Gastrocnemius medialis (tissue), 4 donors: Measurements from ENCODE around the gene SCN2B. TPM values are rescaled to one million over a fixed set of nuclear protein-coding genes. Genes with fewer than 3 reads are reported as not detected.

Experiments
- ATAC-seq, 2 donors: fragments of 150-250 bp; one replicate each; pipeline ENCODE4 v1.9.1; 2016
- DNase-seq, 2 donors: peaks; one replicate each; pipeline ENCODE4 v3.0.0-alpha.2; 2019
- H3K27ac ChIP-seq, 4 donors: fragments of 200-600 bp; sonication (generic); 1 replicate in 1 of 4; 2 replicates in 3 of 4; pipeline ENCODE4 v1.5.1; 2016 to 2018; ENCODE audit warnings: mild to moderate bottlenecking in 2 of 4, moderate library complexity in 1 of 4
- H3K27me3 ChIP-seq, 3 donors: fragments of 200-600 bp; sonication (generic) in 2 of 3; 1 replicate in 1 of 3; 2 replicates in 2 of 3; pipeline versions ENCODE4 v1.5.1 to v1.6.0; 2016 to 2019; ENCODE audit warnings: mild to moderate bottlenecking in 1 of 3, moderate library complexity in 1 of 3
- H3K36me3 ChIP-seq, 2 donors: fragments of 200-600 bp; sonication (generic) in 1 of 2; one replicate each; pipeline ENCODE4 v1.5.1; 2017 to 2018
- H3K4me1 ChIP-seq, 2 donors: fragments of 200-600 bp; sonication (generic) in 1 of 2; one replicate each; pipeline ENCODE4 v1.5.1; 2016 to 2017; ENCODE audit warnings: mild to moderate bottlenecking in 2 of 2
- H3K4me3 ChIP-seq, 4 donors: fragments of 200-600 bp; sonication (generic) in 3 of 4; 1 replicate in 1 of 4; 2 replicates in 3 of 4; pipeline ENCODE4 v1.5.1; 2016 to 2019; ENCODE audit warnings: mild to moderate bottlenecking in 2 of 4
- H3K9me3 ChIP-seq, 3 donors: fragments of 200-600 bp; sonication (generic) in 2 of 3; 1 replicate in 1 of 3; 2 replicates in 2 of 3; pipeline ENCODE4 v1.5.1; 2016 to 2019
- POLR2A ChIP-seq, 2 donors: fragments of 450-650 bp; IDR thresholded peaks; one replicate each; pipeline ENCODE4 v1.6.1; 2017; ENCODE audit warnings: antibody characterized with exemption in 2 of 2, mild to moderate bottlenecking in 2 of 2, moderate library complexity in 2 of 2
- in situ Hi-C, 4 donors: fragments of 200-750 bp; cut with MboI; loops; one replicate each; pipeline versions ENCODE4 v1.15.0 to v1.8.0; 2017; ENCODE audit warnings: low sequenced_read_pairs in 4 of 4
- intact Hi-C: fragments of 100-400 bp; cut with DNase I; formaldehyde crosslinking; loops from one replicate; pipeline ENCODE4 v1.15.1; 2023; ENCODE audit warnings: low total_unique reads
- total RNA-seq, 4 donors: library from RNA; depleted of rRNA; stranded (reverse); fragments of >200 nt; gene quantifications; one replicate each; pipeline versions ENCODE4 v1.1.0 to v1.2.3, GENCODE V29; 2016
- TF ChIP-seq, protein P1 (sequence below), 5 experiments: fragments of 450-650 bp in 3 of 5; fragments of 200-600 bp in 2 of 5; sonication (generic) in 2 of 5; IDR thresholded peaks in 4 of 5; conservative IDR thresholded peaks in 1 of 5; 1 replicate in 4 of 5; 2 replicates in 1 of 5; pipeline ENCODE4 v1.5.1; 2016 to 2019; ENCODE audit warnings: antibody characterized with exemption in 5 of 5, mild to moderate bottlenecking in 3 of 5, moderate library complexity in 3 of 5

SCN2B gene
- total RNA-seq, 4 donors from 2014 or later = 0.10 to 1.9 (median 0.24) TPM; not detected in 1

DNA sequence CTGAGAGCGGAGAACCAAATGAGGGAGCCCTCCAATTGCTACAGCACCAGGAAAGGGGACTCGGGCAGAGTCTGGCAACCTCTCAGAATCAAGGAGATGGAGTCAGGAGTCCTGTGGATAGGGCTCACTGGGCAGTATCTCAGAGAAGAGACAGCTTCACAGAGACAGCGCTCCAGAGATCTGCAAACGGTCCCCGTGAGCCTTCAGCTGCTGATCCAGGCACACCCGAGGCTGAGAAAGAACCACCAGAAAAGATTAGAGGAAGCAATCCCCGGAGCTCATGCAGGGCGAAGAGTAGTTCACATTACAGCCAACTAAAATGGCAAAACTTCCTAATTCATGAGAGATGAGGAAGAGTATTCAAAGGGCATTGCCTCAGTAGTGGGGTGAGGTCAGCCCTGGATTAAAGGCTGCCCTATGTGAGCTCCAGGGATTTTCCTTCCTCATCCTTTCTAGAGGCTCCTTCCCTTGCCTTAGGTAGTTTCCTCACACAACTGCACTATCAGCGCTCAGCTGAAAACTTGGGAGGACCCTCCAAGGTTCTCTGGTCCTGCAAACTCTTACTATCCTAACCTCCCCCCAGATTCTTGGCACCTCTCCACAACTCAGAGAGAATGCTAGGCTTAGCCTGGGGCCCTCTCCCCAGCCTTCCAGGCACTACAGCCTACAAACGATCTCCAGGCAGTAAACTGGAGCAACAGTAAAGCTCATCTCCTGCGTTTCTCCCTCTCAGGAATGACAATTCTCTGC is 47.5 kb downstream of the SCN2B start:
- intact Hi-C loops = no loop called here
- in situ Hi-C loops = no loop called here

DNA sequence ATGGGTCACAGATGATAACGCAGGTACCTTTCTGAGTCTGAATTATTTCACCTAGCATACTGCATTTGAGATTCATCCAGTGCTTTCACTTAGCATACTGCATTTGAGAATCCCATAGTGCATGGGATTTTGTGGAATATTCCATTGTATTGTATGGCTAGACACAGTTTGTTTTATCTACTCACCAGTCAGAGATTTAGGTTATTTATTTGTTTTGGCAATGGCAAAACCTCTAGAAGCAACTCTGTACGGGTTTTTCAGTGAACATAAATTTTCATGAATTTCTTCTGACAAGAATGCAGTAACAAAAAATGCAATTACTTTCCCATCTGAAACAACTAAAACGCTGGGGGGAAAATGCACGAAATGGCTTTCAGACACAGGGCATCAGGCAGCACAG is 48.1 kb downstream of the SCN2B start:
- in situ Hi-C loops = no loop called here

More for the DNA sequence above, 47.5 kb downstream of the SCN2B start:
- ATAC-seq = no peak
- DNase-seq = no peak
- Histone ChIP-seq H3K4me3 (no peak overlapping the region), H3K27ac (no peak overlapping the region), H3K4me1 (no peaks in the 10 kb centered on the region), H3K27me3 (no peaks in the 10 kb centered on the region), H3K36me3 (no peaks in the 10 kb centered on the region), H3K9me3 (no peaks in the 10 kb centered on the region)
- no peak for TF ChIP-seq POLR2A (IDR thresholded peaks at IDR 0.05)
- TF ChIP-seq, protein P1, sequence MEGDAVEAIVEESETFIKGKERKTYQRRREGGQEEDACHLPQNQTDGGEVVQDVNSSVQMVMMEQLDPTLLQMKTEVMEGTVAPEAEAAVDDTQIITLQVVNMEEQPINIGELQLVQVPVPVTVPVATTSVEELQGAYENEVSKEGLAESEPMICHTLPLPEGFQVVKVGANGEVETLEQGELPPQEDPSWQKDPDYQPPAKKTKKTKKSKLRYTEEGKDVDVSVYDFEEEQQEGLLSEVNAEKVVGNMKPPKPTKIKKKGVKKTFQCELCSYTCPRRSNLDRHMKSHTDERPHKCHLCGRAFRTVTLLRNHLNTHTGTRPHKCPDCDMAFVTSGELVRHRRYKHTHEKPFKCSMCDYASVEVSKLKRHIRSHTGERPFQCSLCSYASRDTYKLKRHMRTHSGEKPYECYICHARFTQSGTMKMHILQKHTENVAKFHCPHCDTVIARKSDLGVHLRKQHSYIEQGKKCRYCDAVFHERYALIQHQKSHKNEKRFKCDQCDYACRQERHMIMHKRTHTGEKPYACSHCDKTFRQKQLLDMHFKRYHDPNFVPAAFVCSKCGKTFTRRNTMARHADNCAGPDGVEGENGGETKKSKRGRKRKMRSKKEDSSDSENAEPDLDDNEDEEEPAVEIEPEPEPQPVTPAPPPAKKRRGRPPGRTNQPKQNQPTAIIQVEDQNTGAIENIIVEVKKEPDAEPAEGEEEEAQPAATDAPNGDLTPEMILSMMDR (IDR thresholded peaks at IDR 0.05 in 4 of 5, conservative IDR thresholded peaks at IDR 0.05 in 1 of 5) = no peak

DNA sequence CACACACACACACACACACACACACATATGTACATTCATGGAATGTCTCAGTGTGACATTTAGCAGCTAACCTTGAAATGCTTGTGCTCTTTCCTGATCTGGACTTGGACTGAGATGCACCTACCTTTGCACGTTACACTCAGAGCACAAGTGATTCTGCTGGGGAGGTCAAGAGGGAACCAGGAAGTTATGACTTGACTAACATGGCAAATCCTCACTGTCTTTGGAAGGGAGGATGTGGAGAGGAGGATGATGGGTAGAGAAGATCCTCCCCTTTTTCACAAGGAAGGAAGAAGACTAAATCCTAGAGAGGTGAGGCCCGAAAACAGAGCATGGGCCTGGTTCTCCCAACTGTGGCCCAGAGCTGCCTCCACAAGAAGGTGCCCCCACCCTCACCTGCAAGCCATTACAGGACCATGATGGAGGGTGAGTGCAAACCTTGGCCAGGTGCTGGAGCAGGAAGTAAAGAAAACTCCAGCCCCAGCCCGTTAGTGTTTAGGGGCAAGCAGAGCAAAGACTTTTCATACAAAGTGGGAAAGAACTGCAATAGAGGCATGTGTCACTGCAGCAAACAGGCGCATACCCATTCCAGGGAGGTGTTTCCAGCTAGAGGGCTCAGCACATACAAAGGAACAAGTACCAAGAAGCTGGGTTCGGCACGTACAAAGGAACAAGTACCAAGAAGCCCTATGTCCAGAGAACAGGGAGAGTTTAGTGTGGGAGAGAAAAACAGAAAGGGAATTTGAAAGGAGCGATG is 50.2 kb downstream of the SCN2B start:
- no peak overlapping the region for H3K27ac ChIP-seq
- intact Hi-C loops = no loop called here
- no peak overlapping the region for H3K4me3 ChIP-seq
- H3K36me3 ChIP-seq = no peaks in the 10 kb centered on the region
- ATAC-seq (no peak), DNase-seq (no peak)
- H3K4me1 ChIP-seq = no peaks in the 10 kb centered on the region
- H3K9me3 ChIP-seq = no peaks in the 10 kb centered on the region
- no peaks in the 10 kb centered on the region for H3K27me3 ChIP-seq
- TF ChIP-seq, protein P1 (IDR thresholded peaks at IDR 0.05 in 4 of 5, conservative IDR thresholded peaks at IDR 0.05 in 1 of 5) = no peak
- TF ChIP-seq POLR2A (IDR thresholded peaks at IDR 0.05) = no peak
- in situ Hi-C loops = no loop called here

More for the DNA sequence above, 48.1 kb downstream of the SCN2B start:
- Histone ChIP-seq H3K36me3 (no peaks in the 10 kb centered on the region), H3K4me3 (no peak overlapping the region), H3K9me3 (no peaks in the 10 kb centered on the region), H3K27me3 (no peaks in the 10 kb centered on the region), H3K4me1 (no peaks in the 10 kb centered on the region), H3K27ac (no peak overlapping the region)
- ATAC-seq = no peak
- intact Hi-C loops = no loop called here
- DNase-seq = no peak
- TF ChIP-seq POLR2A (IDR thresholded peaks at IDR 0.05) = no peak
- TF ChIP-seq, protein P1 (IDR thresholded peaks at IDR 0.05 in 4 of 5, conservative IDR thresholded peaks at IDR 0.05 in 1 of 5) = no peak

DNA sequence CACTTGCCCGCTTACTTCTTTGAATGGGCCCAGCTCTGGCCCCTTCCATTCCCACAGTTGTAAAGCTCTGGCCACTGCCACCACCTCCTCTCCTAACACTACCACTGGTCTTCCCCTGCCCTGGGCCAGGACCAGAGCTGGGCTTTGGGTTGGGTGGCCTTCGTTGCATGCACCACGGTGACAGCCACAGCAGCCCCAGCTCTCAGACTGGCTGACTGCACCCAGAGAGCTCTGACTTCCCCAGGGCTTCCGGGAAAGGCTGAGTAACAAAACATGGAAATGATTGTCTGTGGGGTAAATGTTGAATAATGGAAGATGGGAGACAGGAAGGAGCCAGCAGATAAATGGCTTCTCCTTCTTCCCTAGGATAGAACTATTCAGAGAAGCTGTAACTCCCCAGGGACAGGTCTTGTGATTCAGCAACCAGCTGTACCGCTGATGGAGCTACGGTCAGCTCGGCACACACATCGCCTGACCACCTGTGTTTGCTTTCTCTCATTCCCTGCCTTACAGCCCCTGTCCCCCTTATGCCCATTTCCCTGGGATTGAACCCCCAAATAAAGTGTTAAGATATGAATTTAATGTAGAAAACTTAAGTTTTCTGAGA is 51.4 kb downstream of the SCN2B start:
- no peak overlapping the region for H3K4me3 ChIP-seq
- ATAC-seq = no peak

More for the DNA sequence above, 51.4 kb downstream of the SCN2B start:
- Histone ChIP-seq H3K9me3 (no peaks in the 10 kb centered on the region), H3K27me3 (no peaks in the 10 kb centered on the region), H3K4me1 (no peaks in the 10 kb centered on the region), H3K36me3 (no peaks in the 10 kb centered on the region), H3K27ac (no peak overlapping the region)
- intact Hi-C loops = no loop called here
- TF ChIP-seq, protein P1 (IDR thresholded peaks at IDR 0.05 in 4 of 5, conservative IDR thresholded peaks at IDR 0.05 in 1 of 5) = no peak
- TF ChIP-seq POLR2A (IDR thresholded peaks at IDR 0.05) = no peak
- in situ Hi-C loops = no loop called here
- DNase-seq = no peak
